GM19463 (cell line): Measurements from ENCODE around the gene GNG11.
"Not testable (repeated sequence)": the region's sequence is repeated elsewhere in the genome, so short reads cannot be mapped to it uniquely, and the experiment has no call there.

ENCODE experiments used
- ATAC-seq: cut with Tn5 transposase; IDR thresholded peaks from one replicate; pipeline ENCODE4 v1.9.1; 2021; ENCODE audit warnings: mild to moderate bottlenecking, moderate library complexity; ENCODE audit not compliant: unreplicated experiment

Gene GNG11

DNA sequence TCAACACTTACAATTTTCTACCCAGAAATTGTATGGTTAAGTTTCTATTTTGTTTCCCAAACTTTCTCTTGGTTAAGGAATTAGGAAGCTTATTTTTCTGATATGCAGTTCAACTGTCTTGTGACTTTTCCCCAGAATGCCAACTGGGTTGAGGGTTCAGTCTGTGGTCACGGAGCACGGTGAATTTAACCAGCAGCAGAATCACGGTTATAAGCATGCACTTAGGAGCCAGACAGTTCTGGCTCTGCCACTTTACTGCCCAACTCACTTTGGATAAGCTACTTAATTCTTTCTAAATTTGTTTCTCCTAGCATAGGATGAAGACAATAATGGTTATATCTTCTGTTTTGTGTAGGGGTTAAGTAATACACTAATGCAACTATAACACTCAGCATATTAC lies 10.3 kb upstream of the GNG11 start:
- not testable (repeated sequence) for ATAC-seq

DNA sequence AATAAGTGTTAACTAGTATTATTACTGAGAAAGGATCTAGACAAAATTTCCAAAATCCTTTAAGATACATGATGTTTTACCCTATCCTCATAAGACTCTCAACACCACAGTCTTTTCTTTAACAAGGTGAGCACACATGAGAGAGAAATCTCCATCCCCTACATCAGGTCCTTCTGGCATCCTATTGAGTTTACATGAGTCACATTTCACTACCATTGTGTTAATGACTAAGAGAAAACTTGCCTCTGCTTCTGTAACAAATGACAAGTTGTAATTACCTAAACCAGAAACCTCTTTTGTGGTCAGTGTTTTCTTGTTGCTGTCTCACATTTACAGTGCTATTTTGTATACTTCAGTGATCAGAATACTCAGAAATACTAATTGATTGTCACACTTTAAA lies 9.9 kb upstream of the GNG11 start:
- ATAC-seq: peak; percentile 65

DNA sequence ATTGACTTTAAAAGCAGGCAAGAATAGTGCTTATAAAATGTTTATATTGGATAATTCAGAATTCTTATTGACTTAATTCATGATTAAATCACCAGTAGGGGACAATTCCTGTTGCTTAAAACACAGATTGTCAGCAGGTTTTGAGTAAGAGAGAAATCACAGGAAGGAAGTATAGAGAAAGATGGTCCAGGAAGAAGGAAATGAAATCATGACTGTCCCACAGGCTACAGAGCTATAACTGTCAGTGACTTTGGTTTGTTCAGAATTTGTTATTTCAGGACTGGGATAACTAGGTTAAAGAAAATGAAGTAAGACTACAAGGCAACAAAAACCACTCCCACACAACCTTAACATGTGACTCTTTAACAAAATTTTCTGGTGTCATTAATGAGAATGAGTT lies 8.3 kb upstream of the GNG11 start:
- ATAC-seq: no peak

DNA sequence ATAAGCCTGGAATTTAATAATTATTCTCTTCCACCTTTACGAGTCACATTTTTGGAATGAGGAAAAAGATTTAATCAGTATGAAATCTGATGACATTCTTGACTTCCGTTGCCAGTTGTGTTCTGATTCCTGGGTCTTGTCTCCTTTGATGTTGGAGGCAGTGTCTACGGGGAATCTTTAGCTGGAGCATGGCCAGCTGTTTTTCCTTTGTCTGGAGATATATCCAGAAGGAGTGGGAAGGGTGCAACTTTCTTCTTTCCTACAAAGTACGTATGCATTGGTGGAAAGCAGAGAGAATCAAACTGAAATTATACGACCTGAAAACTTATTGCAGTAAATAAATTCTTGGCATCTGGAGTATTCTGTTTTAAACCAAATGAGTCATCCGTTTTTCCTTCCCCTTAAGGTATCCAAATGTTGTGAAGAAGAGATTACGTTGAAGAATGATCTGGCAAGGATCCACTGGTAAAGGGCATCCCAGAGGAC lies 6.9 kb upstream of the GNG11 start:
- ATAC-seq: no peak

DNA sequence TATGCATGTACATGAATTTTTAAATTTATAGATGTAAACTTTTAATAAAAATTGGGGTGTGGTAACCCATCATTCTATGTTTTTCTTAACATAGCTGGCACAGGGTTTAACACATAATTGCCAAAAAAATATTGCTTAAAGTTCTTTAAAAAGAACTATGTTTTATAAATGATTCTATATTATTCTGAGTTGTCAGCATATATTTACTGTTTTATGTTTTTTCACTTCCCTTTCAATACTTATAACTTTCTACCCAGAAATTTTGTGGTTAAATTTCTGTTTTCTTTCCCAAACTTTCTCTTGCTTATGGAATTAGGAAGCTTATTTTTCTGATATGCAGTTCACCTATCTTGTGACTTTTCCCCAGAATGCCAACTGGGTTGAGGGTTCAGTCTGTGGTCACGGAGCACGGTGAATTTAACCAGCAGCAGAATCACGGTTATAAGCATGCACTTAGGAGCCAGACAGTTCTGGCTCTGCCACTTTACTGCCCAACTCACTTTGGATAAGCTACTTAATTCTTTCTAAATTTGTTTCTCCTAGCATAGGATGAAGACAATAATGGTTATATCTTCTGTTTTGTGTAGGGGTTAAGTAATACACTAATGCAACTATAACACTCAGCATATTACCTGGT lies 6.2 kb upstream of the GNG11 start:
- ATAC-seq: not testable (repeated sequence)

DNA sequence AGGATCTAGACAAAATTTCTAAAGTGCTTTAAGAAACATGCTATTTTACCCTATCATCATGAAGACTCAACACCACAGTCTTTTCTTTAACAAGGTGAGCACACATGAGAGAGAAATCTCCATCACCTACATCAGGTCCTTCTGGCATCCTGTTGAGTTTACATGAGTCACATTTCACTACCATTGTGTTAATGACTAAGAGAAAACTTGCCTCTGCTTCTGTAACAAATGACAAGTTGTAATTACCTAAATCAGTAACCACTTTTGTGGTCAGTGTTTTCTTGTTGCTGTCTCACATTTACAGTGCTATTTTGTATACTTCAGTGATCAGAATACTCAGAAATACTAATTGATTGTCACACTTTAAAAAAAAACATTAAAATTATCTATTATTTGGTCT lies 5.6 kb upstream of the GNG11 start:
- ATAC-seq: peak; percentile 65

DNA sequence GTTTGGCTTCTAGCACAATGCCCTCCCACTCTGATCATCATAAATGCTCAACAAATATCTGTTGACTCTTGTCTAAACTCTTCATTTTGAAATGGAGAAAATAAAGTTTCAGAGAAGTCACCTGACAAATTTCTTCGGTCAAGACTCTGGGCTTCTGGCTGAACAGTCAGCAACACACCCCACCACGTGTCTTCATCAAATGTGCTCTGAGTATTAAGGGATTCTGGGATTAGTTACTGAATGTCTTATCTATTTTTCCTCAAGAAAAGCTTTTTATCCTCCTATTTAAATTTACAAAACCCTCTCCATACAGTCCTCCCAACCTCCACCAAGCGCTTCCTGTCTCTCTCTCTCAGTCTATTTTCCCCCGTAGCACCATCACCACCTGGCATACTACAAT lies 5.2 kb upstream of the GNG11 start:
- ATAC-seq: peak; percentile 4

DNA sequence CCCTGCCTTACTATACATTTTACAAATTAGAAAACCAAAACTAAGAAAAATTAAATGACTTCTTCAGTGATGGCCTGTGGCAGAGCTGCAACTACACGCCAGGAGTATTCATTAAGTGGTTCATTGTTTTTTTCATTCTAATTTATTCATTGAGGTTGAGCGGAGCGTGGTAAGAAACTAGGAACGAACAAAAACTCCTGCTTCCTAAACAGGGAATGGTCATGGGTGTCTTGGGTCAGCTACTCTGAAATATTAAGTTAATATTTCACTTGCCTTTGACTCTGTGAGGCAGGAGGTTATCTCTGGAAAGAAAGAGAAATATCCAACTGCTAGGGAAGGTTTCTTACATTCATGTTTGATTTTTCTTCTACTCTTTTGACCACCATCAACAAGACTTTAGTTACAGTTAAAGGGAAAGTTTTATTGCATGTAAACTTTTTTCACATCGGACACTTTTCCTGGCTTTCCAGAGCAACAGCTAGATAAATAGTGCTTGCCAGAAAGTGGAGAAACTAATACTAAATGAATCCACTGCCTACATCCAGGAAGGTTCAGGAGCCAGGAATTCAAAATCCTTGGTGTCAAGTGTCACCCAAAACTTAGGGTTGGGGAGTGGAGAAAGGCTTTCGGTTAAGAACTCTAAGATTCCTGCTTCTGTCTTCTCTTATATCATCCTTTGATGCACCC lies 896 bp upstream of the GNG11 start:
- ATAC-seq: no peak

DNA sequence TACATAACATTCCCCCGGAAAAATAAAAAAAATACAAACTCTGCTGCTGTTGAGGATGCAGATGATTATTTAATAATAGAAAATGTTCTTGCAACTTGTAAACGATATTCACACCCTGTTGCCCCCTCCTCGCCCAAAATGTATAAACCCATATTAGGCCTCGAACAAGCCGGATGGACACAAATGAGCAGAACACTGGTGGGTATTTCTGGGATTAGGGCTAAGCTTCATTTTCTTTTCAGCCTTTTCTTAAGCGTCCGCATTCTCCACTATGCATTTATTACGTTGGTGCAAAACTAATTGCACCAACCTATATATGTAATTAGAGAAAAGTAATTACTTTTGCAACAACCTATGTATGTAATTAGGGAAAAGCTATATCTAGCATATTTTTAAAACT lies 349 bp upstream of the GNG11 start:
- ATAC-seq: no peak

DNA sequence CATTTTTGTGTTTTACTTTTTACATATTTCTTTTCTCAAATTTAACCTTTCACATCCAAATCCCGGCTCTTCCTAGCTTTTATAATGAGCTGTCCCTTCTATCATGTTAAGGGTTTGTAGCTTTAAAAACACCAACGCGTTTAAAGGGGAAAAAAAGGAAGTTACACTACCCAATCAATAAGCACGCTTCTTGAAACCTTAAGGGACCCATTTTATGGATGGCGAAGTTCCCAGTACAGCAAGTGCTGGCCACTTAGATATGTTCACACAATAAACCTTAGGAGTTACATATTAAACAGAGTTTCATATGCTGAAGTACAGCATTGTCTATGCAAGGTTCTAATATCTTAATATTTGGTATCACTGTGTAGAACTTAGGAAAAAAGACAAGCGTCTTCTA lies 1.8 kb downstream of the GNG11 start:
- ATAC-seq: no peak

DNA sequence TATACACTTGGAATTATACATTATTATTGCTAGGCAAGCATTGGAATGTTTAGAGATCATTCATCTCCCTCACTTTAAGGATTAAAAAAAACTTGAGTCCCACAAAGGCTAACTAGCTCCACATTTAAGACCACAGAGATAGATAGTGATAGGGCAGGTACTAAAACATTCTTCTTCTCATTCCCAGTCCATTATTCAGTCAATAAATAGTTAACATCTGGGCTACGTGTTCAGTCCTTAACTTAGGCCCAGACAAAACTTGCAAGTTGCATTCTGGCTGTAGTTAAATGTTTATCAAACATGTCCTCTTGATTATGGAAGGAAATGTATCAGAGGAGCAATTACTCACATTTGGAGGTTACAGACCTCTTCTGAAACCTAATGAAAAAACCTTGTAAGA lies 2.4 kb downstream of the GNG11 start:
- no peak for ATAC-seq

DNA sequence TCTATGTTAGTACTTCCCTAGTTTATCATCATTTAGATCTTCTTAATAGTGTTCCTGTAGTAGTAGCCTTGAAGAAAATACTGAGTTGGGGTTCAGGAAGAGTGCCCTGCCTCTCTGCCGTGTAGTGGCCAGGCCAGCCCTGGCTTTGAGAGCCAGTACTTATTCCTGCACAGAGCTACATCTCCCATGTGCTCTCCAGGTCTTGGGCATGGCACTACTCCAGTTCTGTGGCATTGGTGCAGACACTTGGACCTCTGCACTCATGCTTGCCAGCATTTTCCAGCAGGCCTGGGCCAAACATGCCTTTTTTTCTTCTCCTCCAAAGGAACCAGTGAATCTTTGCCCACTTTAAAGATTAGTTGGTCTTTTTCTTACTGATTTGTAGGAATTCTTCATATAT lies 5.3 kb downstream of the GNG11 start:
- ATAC-seq: no peak

DNA sequence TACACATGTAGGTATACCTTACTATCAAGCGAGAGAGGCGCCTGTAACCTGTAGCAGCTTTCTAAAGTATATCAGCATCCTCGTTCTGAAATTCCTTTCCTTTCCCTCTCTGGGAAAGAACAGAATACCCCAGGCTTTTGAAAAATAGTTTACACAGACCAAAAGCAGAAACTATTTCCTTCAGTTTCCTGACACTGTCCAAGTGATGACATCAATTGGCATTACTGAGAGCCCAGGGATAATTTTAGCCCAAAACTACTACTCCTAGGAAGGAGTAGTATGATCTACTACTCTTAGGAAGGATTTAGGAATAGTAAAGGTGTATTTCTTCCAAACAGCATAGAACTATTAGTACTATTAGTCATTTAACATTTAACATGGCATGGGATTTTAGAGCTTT lies 6.0 kb downstream of the GNG11 start:
- ATAC-seq: no peak

DNA sequence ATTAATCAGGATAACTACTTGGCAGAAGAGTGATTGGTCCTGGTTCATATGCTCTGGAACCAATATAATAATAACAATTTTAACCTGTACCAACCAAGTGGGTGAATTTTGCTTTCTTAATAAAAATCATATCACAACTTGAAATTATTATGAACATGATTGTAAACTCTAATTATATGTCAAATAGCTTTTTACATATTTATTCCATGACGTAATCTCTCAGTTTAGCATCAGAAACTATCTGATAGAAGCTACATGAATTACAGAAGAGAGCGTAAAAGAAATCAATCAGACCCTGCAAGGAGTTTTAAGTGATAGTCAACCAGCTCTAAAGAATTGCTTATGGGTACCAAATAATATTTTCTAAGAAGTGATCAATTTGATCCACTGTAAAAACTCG lies 10.1 kb downstream of the GNG11 start:
- no peak for ATAC-seq

DNA sequence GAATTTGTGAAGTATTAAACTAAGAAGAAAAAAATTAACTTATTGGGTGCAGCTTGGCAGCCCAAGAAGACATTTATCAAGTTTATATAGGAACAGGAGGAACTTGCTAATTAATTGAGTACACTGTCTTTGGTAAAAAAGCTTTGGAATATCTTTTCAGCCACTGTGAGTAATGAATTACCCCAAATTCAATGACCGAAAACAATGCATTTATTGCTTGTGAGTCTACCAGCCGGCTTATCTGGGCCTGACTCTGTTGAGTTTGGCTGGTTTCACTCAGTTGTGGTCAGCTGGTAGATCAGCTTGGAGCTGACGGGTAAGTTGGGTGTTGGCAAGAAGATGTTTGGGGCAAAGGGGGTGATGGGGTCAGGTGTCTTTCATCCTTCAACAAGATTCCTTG lies 11.6 kb downstream of the GNG11 start:
- no peak for ATAC-seq

DNA sequence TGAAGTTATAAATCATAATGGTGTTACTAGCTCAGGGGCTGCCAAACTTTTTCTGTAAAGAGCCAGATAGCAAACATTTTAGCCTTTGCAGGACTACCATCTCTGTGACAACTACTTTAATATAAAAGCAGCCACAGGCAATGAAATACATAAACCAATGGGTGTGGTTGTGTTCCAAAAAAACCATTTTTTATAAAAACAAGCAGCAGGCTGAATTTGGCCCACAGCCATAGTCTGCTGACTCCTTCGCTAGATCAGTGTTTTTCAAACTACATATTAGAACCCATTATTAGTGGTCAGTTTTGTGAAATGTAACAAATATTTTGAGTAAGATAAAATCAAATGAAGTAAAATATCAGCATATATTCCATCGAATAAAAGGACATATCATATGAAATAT lies 13.6 kb downstream of the GNG11 start:
- no peak for ATAC-seq

DNA sequence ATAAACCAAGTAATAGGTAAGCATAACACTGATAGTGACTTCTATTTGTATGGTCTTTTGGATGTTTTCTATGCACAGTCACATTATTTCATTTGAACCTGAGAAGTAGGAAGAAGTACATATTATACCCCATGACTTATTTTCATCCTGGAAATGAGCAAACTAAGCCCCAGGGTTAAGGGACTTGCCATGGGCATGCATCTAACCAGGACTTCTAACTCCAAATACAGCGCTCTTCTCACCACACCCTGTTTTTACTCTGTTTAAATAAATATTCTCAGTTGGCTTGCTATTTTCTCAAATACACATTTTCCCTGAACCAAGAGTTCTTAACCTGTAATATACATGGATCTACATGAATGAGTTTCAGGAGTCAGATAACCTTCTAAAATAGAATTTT lies 16.3 kb downstream of the GNG11 start:
- ATAC-seq: no peak

DNA sequence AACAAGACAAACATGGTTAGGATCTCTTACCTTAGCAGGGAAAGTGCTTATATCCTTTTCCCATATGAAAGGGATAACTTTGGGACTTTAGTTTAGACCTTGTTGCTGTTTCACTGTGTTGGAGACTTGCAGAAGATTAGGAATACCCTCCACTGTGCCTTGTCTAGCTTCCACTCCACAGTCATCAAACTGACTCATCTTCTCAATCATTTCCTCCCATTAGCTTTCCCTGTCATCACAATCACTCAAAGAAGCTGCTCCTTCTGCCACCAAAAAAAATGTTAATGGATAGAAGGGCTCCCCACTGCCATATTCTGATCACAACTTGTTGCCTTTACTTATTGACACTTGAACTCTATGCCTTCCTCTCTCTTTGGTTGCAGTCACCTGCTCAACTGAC lies 16.8 kb downstream of the GNG11 start:
- no peak for ATAC-seq

DNA sequence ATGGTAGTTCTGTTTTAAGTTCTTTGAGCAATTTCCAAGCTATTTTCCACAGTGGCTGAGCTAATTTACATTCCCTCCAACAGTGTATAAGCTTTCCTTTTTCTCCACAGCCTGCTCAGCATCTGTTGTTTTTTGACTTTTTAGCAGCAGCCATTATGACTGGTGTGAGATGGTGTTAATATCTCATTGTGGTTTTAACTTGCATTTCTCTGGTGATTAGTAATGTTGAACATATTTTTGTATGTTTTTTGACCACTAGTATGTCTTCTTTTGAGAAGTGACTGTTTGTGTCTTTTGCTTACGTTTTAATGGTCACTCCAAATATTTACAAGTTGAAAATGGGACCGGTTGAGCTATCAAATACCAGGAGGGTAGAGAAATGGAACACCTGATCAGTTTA lies 20.4 kb downstream of the GNG11 start:
- ATAC-seq: no peak

DNA sequence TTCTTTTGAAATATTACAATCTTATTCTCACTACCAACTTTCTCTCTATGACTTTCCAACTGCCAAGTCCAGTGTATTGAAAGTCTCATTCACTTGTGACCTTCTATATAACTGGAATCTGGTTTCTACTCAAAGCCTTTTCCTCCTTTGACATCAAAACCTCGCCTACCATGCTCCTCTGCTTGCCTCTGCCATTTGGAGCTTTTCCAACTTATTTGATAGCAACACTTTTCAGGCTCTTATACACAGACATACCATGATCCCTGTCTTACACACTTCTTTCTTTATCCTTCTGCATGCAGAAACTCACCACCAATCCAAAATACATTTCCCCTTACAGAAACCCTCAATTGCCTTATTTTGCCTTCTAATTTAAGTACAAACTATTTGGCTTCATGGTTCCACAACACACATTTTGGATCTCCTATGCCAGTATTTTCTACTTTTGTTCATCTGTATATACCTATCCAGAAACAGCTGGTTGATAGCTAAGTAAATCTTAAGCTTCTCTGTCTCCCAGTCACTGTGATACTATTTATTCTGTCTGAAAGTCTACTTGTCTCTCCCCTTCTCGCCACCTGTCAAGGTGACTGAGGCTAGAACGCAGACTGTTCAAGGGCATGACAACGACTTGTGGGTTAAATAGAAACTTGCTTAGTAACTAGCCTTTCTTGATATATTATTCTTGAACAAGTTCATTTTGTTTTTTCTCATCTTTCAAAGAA lies 22.4 kb downstream of the GNG11 start:
- ATAC-seq: no peak

DNA sequence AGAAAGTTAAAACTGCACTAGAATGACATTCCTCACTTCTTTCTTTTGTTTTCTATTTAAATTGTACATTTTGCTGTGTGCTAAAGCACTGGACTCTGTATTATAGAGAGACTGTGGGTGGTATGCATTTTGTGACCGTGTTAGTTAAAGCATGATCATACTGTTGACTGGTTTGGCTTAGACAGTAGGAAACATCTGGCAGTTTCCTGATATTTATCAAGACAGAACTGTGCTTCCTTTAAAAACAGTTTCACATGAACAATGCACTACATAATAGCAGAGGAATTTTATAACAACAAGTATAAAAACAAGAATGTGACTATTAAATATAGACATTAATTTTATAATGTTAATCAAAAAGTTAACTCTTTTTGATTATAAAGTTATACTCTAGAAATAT lies 23.1 kb downstream of the GNG11 start:
- ATAC-seq: no peak

DNA sequence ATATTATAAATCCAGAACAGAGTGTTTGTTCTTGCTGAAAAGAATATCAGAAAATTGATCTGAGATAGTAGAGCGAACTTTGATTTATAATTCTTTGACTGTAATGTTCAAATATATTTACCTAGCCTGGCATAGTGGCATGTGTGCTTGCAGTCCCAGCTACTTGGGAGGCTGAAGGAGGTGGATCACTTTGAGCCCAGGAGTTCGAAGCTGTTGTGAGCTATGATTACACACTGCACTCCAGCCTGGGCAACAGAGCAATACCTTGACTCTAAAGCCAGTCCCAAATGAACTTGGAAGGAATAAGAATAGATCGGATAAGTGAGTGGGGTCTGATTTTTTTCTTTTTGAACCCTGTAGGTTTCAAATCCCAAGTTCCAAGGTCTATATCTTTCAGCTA lies 23.5 kb downstream of the GNG11 start:
- no peak for ATAC-seq
